IgD-negative memory B cell (primary cell): Measurements from ENCODE around the gene GPC5. TPM values are rescaled to one million over a fixed set of nuclear protein-coding genes. Genes with fewer than 3 reads are reported as not detected.

ENCODE experiments used
- H3K27ac Mint-ChIP-seq, 3 donors: one replicate each; pipeline ENCODE4 v1.8.0; 2020 to 2022; ENCODE audit warnings: mild to moderate bottlenecking in 3 of 3, mixed read lengths in 3 of 3, moderate library complexity in 1 of 3
- H3K27me3 Mint-ChIP-seq: one replicate; pipeline ENCODE4 v1.8.0; 2021; ENCODE audit warnings: mixed read lengths
- H3K36me3 Mint-ChIP-seq: one replicate; pipeline ENCODE4 v1.8.0; 2020; ENCODE audit warnings: mild to moderate bottlenecking, mixed read lengths
- H3K4me1 Mint-ChIP-seq, 3 donors: one replicate each; pipeline ENCODE4 v1.8.0; 2020 to 2022; ENCODE audit warnings: mixed read lengths in 3 of 3, mild to moderate bottlenecking in 1 of 3
- H3K4me3 Mint-ChIP-seq, 4 donors: one replicate each; pipeline ENCODE4 v1.8.0; 2020 to 2022; ENCODE audit warnings: mild to moderate bottlenecking in 4 of 4, mixed read lengths in 4 of 4, moderate library complexity in 3 of 4
- H3K9me3 Mint-ChIP-seq, 3 donors: one replicate each; pipeline ENCODE4 v1.8.0; 2020 to 2021; ENCODE audit warnings: mixed read lengths in 3 of 3, mild to moderate bottlenecking in 1 of 3
- polyA plus RNA-seq: library from polyadenylated mRNA; unstranded; fragments of 300-500 nt; fragmentation: Illumina TruSeq; gene quantifications from one replicate; pipeline ENCODE4 v1.2.3, GENCODE V29; 2021

The GPC5 gene
- polyA plus RNA-seq, 1 donor from 2014 or later = 0.24 TPM

GRCh38 chr13:92384410-92384809 lies 986.0 kb downstream of the GPC5 start:
- Mint-ChIP-seq H3K4me3 (no peak overlapping the region), H3K27me3 (no peaks in the 10 kb centered on the region), H3K36me3 (no peaks in the 10 kb centered on the region)

GRCh38 chr13:92387245-92387644 lies 988.8 kb downstream of the GPC5 start:
- H3K4me1 Mint-ChIP-seq = no peaks in the 10 kb centered on the region
- H3K27ac Mint-ChIP-seq = no peak overlapping the region
- H3K27me3 Mint-ChIP-seq = no peaks in the 10 kb centered on the region
- no peak overlapping the region for H3K4me3 Mint-ChIP-seq
- H3K9me3 Mint-ChIP-seq = peaks cover 0 to 5% (median 4%) of the 10 kb centered on the region in 3 donors
- H3K36me3 Mint-ChIP-seq = no peaks in the 10 kb centered on the region

More at GRCh38 chr13:92384410-92384809, 986.0 kb downstream of the GPC5 start:
- no peak overlapping the region for H3K27ac Mint-ChIP-seq
- H3K4me1 Mint-ChIP-seq = no peaks in the 10 kb centered on the region
- peaks cover 2 to 8% (median 5%) of the 10 kb centered on the region in 3 donors for H3K9me3 Mint-ChIP-seq

GRCh38 chr13:92390217-92390616 lies 991.8 kb downstream of the GPC5 start:
- H3K9me3 Mint-ChIP-seq = peaks cover 0 to 7% (median 5%) of the 10 kb centered on the region in 3 donors
- H3K27me3 Mint-ChIP-seq = no peaks in the 10 kb centered on the region
- no peak overlapping the region for H3K4me3 Mint-ChIP-seq
- no peaks in the 10 kb centered on the region for H3K36me3 Mint-ChIP-seq
- no peak overlapping the region for H3K27ac Mint-ChIP-seq
- no peaks in the 10 kb centered on the region for H3K4me1 Mint-ChIP-seq

GRCh38 chr13:92403606-92404005 lies 1005.2 kb downstream of the GPC5 start:
- Mint-ChIP-seq H3K4me3 (no peak overlapping the region), H3K9me3 (peaks cover 2 to 7% (median 3%) of the 10 kb centered on the region in 3 donors), H3K4me1 (no peaks in the 10 kb centered on the region), H3K27ac (no peak overlapping the region), H3K27me3 (no peaks in the 10 kb centered on the region), H3K36me3 (no peaks in the 10 kb centered on the region)

GRCh38 chr13:92407858-92408257 lies 1009.4 kb downstream of the GPC5 start:
- Mint-ChIP-seq H3K4me1 (no peaks in the 10 kb centered on the region), H3K27ac (no peak overlapping the region), H3K9me3 (peaks cover 0 to 3% (median 0%) of the 10 kb centered on the region in 3 donors), H3K4me3 (no peak overlapping the region), H3K27me3 (no peaks in the 10 kb centered on the region), H3K36me3 (no peaks in the 10 kb centered on the region)

- no peaks in the 10 kb centered on the region for H3K4me1 Mint-ChIP-seq
- peaks cover 0 to 4% (median 0%) of the 10 kb centered on the region in 3 donors for H3K9me3 Mint-ChIP-seq
- no peak overlapping the region for H3K27ac Mint-ChIP-seq
- no peaks in the 10 kb centered on the region for H3K36me3 Mint-ChIP-seq
- no peaks in the 10 kb centered on the region for H3K27me3 Mint-ChIP-seq
- no peak overlapping the region for H3K4me3 Mint-ChIP-seq
Observed at GRCh38 chr13:92412481-92412880, 1014.1 kb downstream of the GPC5 start.

- H3K4me1 Mint-ChIP-seq = no peaks in the 10 kb centered on the region
- H3K27me3 Mint-ChIP-seq = no peaks in the 10 kb centered on the region
- H3K4me3 Mint-ChIP-seq = no peak overlapping the region
- no peaks in the 10 kb centered on the region for H3K36me3 Mint-ChIP-seq
- no peak overlapping the region for H3K27ac Mint-ChIP-seq
- H3K9me3 Mint-ChIP-seq = peaks cover 0 to 4% (median 0%) of the 10 kb centered on the region in 3 donors
Observed at GRCh38 chr13:92412996-92413395, 1014.6 kb downstream of the GPC5 start.

GRCh38 chr13:92413452-92413851 lies 1015.0 kb downstream of the GPC5 start:
- Mint-ChIP-seq H3K4me1 (no peaks in the 10 kb centered on the region), H3K36me3 (no peaks in the 10 kb centered on the region), H3K4me3 (no peak overlapping the region), H3K27me3 (no peaks in the 10 kb centered on the region), H3K9me3 (peaks cover 0 to 4% (median 0%) of the 10 kb centered on the region in 3 donors), H3K27ac (no peak overlapping the region)

GRCh38 chr13:92414851-92415250 lies 1016.4 kb downstream of the GPC5 start:
- Mint-ChIP-seq H3K4me3 (no peak overlapping the region), H3K4me1 (no peaks in the 10 kb centered on the region), H3K27me3 (no peaks in the 10 kb centered on the region), H3K9me3 (peaks cover 0 to 4% (median 2%) of the 10 kb centered on the region in 3 donors), H3K36me3 (no peaks in the 10 kb centered on the region), H3K27ac (no peak overlapping the region)

GRCh38 chr13:92415781-92416180 lies 1017.4 kb downstream of the GPC5 start:
- Mint-ChIP-seq H3K27me3 (no peaks in the 10 kb centered on the region), H3K4me1 (no peaks in the 10 kb centered on the region), H3K36me3 (no peaks in the 10 kb centered on the region), H3K9me3 (peaks cover 0 to 4% (median 2%) of the 10 kb centered on the region in 3 donors), H3K27ac (no peak overlapping the region), H3K4me3 (no peak overlapping the region)

GRCh38 chr13:92418818-92419412 lies 1020.5 kb downstream of the GPC5 start:
- no peaks in the 10 kb centered on the region for H3K36me3 Mint-ChIP-seq
- H3K4me3 Mint-ChIP-seq = no peak overlapping the region
- H3K27ac Mint-ChIP-seq = no peak overlapping the region
- H3K27me3 Mint-ChIP-seq = no peaks in the 10 kb centered on the region
- peaks cover 4 to 7% (median 7%) of the 10 kb centered on the region in 3 donors for H3K9me3 Mint-ChIP-seq
- no peaks in the 10 kb centered on the region for H3K4me1 Mint-ChIP-seq

- Mint-ChIP-seq H3K4me3 (no peak overlapping the region), H3K27ac (no peak overlapping the region), H3K36me3 (no peaks in the 10 kb centered on the region), H3K27me3 (no peaks in the 10 kb centered on the region), H3K4me1 (no peaks in the 10 kb centered on the region), H3K9me3 (peaks cover 0 to 19% (median 5%) of the 10 kb centered on the region in 3 donors)
Observed at GRCh38 chr13:92429231-92429630, 1030.8 kb downstream of the GPC5 start.

- Mint-ChIP-seq H3K4me3 (no peak overlapping the region), H3K27me3 (no peaks in the 10 kb centered on the region), H3K27ac (no peak overlapping the region), H3K4me1 (no peaks in the 10 kb centered on the region), H3K36me3 (no peaks in the 10 kb centered on the region), H3K9me3 (peaks cover 0 to 15% (median 5%) of the 10 kb centered on the region in 3 donors)
Observed at GRCh38 chr13:92433386-92433785, 1035.0 kb downstream of the GPC5 start.

- Mint-ChIP-seq H3K36me3 (no peaks in the 10 kb centered on the region), H3K9me3 (peaks cover 0 to 13% (median 5%) of the 10 kb centered on the region in 3 donors), H3K27ac (no peak overlapping the region), H3K4me1 (no peaks in the 10 kb centered on the region), H3K4me3 (no peak overlapping the region), H3K27me3 (no peaks in the 10 kb centered on the region)
Observed at GRCh38 chr13:92433963-92434362, 1035.5 kb downstream of the GPC5 start.

GRCh38 chr13:92436924-92437323 lies 1038.5 kb downstream of the GPC5 start:
- no peak overlapping the region for H3K4me3 Mint-ChIP-seq
- H3K9me3 Mint-ChIP-seq = peaks cover 0 to 13% (median 8%) of the 10 kb centered on the region in 3 donors
- no peaks in the 10 kb centered on the region for H3K27me3 Mint-ChIP-seq
- no peak overlapping the region for H3K27ac Mint-ChIP-seq
- H3K36me3 Mint-ChIP-seq = no peaks in the 10 kb centered on the region
- no peaks in the 10 kb centered on the region for H3K4me1 Mint-ChIP-seq

GRCh38 chr13:92444244-92444643 lies 1045.8 kb downstream of the GPC5 start:
- H3K36me3 Mint-ChIP-seq = peaks cover 1% of the 10 kb centered on the region
- no peak overlapping the region for H3K4me3 Mint-ChIP-seq
- H3K27me3 Mint-ChIP-seq = no peaks in the 10 kb centered on the region
- no peak overlapping the region for H3K27ac Mint-ChIP-seq
- peaks cover 4 to 8% (median 6%) of the 10 kb centered on the region in 3 donors for H3K9me3 Mint-ChIP-seq
- H3K4me1 Mint-ChIP-seq = no peaks in the 10 kb centered on the region
